K562 (cell line): ENCODE data around the gene DACT1. TPM values are rescaled to one million over a fixed set of nuclear protein-coding genes. Genes with fewer than 3 reads are reported as not detected.

Experiments used
- ATAC-seq: fragments of 200-7000 bp; cut with Tn5 transposase; 3 replicates; pipeline ENCODE4 v1.9.1; 2020; ENCODE audit warnings: moderate library complexity
- BruUV-seq: library from RNA; stranded (reverse); fragments of 400-500 nt; replicated peaks from 2 replicates; lab custom pipeline; 2021; lab: Mats Ljungman, UMichigan
- CTCF ChIA-PET: fragments of 300-600 bp; formaldehyde crosslinking; extraction: SDS; loops from one replicate; lab custom pipeline; 2021; ENCODE audit warnings: low intra/inter-chr PET ratio; lab: Yijun Ruan, JAX
- POLR2A ChIA-PET: fragments of 300-600, 350-650 bp; sonication (Branson Sonifier 250); formaldehyde crosslinking; extraction: SDS; loops from one replicate; lab custom pipeline; 2021; ENCODE audit warnings: antibody characterized with exemption, inconsistent platforms; lab: Yijun Ruan, JAX
- DNase-seq, 4 experiments: peaks; one replicate each; pipeline versions ENCODE4 v3.0.0 to v3.0.0-alpha.2; 2011 to 2018; ENCODE audit warnings: low spot score in 3 of 4, mixed read lengths in 3 of 4; ENCODE audit errors: extremely low read depth in 1 of 4
- FAIRE-seq: peaks from 2 replicates; lab custom pipeline; 2011; peaks lifted over from hg19 to GRCh38; lab: Jason Lieb, UNC
- H2AFZ ChIP-seq: 2 replicates; pipeline ENCODE4 v1.6.0; 2011; ENCODE audit warnings: low read depth, low read length, control low read depth, inconsistent platforms
- H3K27ac ChIP-seq: fragments of 200-600 bp; 3 replicates; pipeline ENCODE4 v1.8.0; 2011; ENCODE audit warnings: low read depth, mild to moderate bottlenecking, control low read depth, inconsistent platforms, low read length, moderate library complexity, mixed read lengths; ENCODE audit errors: extremely low read depth
- H3K27me3 ChIP-seq, 2 experiments: fragments of 300-600 bp in 1 of 2; 2 replicates in 1 of 2; 3 replicates in 1 of 2; pipeline versions ENCODE4 v1.6.0 to v1.8.0; 2011; ENCODE audit warnings: inconsistent platforms in 2 of 2, low read length in 2 of 2, mild to moderate bottlenecking in 1 of 2, mixed read lengths in 1 of 2, moderate library complexity in 1 of 2; ENCODE audit not compliant: control insufficient read depth in 2 of 2, insufficient read depth in 2 of 2
- H3K36me3 ChIP-seq: fragments of 300-600 bp; 3 replicates; pipeline ENCODE4 v1.8.0; 2011; ENCODE audit warnings: mild to moderate bottlenecking, low read length, inconsistent platforms; ENCODE audit not compliant: control insufficient read depth, insufficient read depth
- H3K4me1 ChIP-seq, 2 experiments: fragments of 200-600 bp in 1 of 2; replicated peaks in 1 of 2; 2 replicates in 1 of 2; 3 replicates in 1 of 2; pipeline versions ENCODE4 v1.5.1 to v1.8.0; 2011; ENCODE audit warnings: inconsistent platforms in 2 of 2, low read length in 2 of 2, mild to moderate bottlenecking in 1 of 2, mixed read lengths in 1 of 2, moderate library complexity in 1 of 2; ENCODE audit not compliant: control insufficient read depth in 2 of 2, insufficient read depth in 2 of 2
- H3K4me2 ChIP-seq: 2 replicates; pipeline ENCODE4 v1.6.1; 2011; ENCODE audit warnings: low read length, control low read depth, inconsistent platforms, mixed read lengths; ENCODE audit not compliant: insufficient read depth
- H3K4me3 ChIP-seq: fragments of 200-600 bp; sonication (generic), shearing (Covaris generic); 2 replicates; pipeline ENCODE4 v1.5.1; 2016; ENCODE audit warnings: control low read depth, inconsistent platforms
- H3K79me2 ChIP-seq: fragments of 200-600 bp; 3 replicates; pipeline ENCODE4 v1.8.0; 2011; ENCODE audit warnings: low read length, inconsistent platforms; ENCODE audit not compliant: control insufficient read depth, insufficient read depth
- H3K9ac ChIP-seq, 2 experiments: 2 replicates each; pipeline versions ENCODE4 v1.6.0 to v1.6.1; 2011; ENCODE audit warnings: low read depth in 2 of 2, low read length in 2 of 2, control low read depth in 1 of 2, inconsistent platforms in 1 of 2, mild to moderate bottlenecking in 1 of 2, mixed read lengths in 1 of 2; ENCODE audit not compliant: insufficient read depth in 1 of 2
- H3K9me1 ChIP-seq: one replicate; pipeline ENCODE4 v1.6.0; 2011; ENCODE audit warnings: inconsistent platforms, mild to moderate bottlenecking, low read length, moderate library complexity; ENCODE audit not compliant: control insufficient read depth, insufficient read depth
- H3K9me3 ChIP-seq: replicated peaks from 2 replicates; pipeline ENCODE4 v1.5.1; 2011; ENCODE audit warnings: low read depth, low read length, inconsistent platforms; ENCODE audit not compliant: control insufficient read depth, insufficient read depth
- H4K20me1 ChIP-seq: replicated peaks from 2 replicates; pipeline ENCODE4 v1.6.1; 2011; ENCODE audit warnings: low read length, inconsistent platforms, mixed read lengths; ENCODE audit not compliant: control insufficient read depth, insufficient read depth
- EGR1 ChIP-seq: fragments of 450-650 bp; conservative IDR thresholded peaks from 2 replicates; pipeline ENCODE4 v1.6.1; 2017; ENCODE audit warnings: mild to moderate bottlenecking
- EP300 ChIP-seq: IDR thresholded peaks from 2 replicates; pipeline ENCODE4 v1.6.1; 2012; ENCODE audit warnings: low read length, improper control_type of control experiment
- ETS2 ChIP-seq: IDR thresholded peaks from 2 replicates; pipeline ENCODE4 v1.6.1; 2016; ENCODE audit warnings: borderline replicate concordance, missing genetic modification characterization, mild to moderate bottlenecking, moderate library complexity, missing compliant biosample characterization; ENCODE audit not compliant: poor library complexity, severe bottlenecking
- YBX1 ChIP-seq: fragments of 450-650 bp; IDR thresholded peaks from 2 replicates; pipeline ENCODE4 v1.7.1; 2016; ENCODE audit warnings: mild to moderate bottlenecking
- ZNF347 ChIP-seq: fragments of 450-650 bp; formaldehyde crosslinking; IDR thresholded peaks from 2 replicates; pipeline ENCODE4 v1.4.0; 2020; ENCODE audit warnings: low read depth, mild to moderate bottlenecking, moderate library complexity
- WGBS: fragments of 100-300 bp; shearing (Covaris generic); methylation state at CpG from one replicate; pipeline ENCODE4 v1.1.6; 2016; ENCODE audit warnings: low coverage, mixed read lengths; ENCODE audit not compliant: insufficient coverage; ENCODE audit errors: missing lambda C conversion rate; 5-methylcytosine and 5-hydroxymethylcytosine counted together
- in situ Hi-C: fragments of 300-500 bp; cut with MboI; formaldehyde crosslinking; loops from 4 replicates; pipeline ENCODE4 v1.15.0; 2018; ENCODE audit warnings: inconsistent platforms, mixed read lengths
- intact Hi-C: fragments of 100-400 bp; cut with micrococcal nuclease; formaldehyde crosslinking; loops from 2 replicates; pipeline ENCODE4 v1.14.2; 2022
- polyA plus RNA-seq, 8 experiments: library from polyadenylated mRNA; depleted of rRNA in 4 of 8; stranded (reverse) in 5 of 8; unstranded in 3 of 8; fragments of >200 nt; fragmentation: Nextera tagmentation in 2 of 8; fragmentation: Illumina TruSeq in 1 of 8; extraction: Ambion mirVana in 2 of 8; extraction: Trizol in 1 of 8; gene quantifications; 2 replicates each; pipeline versions ENCODE4 v1.2.1 to v1.2.3, GENCODE V29; 2011 to 2014; ENCODE audit warnings: inconsistent platforms in 1 of 8, missing spikeins in 1 of 8
- total RNA-seq, 7 experiments: library from RNA; depleted of rRNA in 6 of 7; stranded (reverse); fragments of >200 nt in 6 of 7; fragmentation: Illumina TruSeq in 2 of 7; extraction: Trizol in 2 of 7; gene quantifications; 2 replicates each; pipeline versions ENCODE4 v1.2.1 to v1.2.3, GENCODE V29; 2011 to 2021; ENCODE audit warnings: low replicate concordance in 1 of 7

DACT1 gene
- total and polyA plus RNA-seq, 9 of the 15 experiments (the other 6 are each of a cell fraction or from before 2014, with no cell fraction given) = 0.07 to 0.30 (median 0.13) TPM

GRCh38 chr14:58638231-58639197, 752 bp downstream of the DACT1 start:
- ATAC-seq (no peak; the same call in 2 of the 3 replicates), FAIRE-seq (no peak)
- CTCF ChIA-PET = no interaction called here
- H3K4me1 ChIP-seq = peaks cover 0 to 15% of the 10 kb centered on the region in 2 experiments; a peak in 2 of 5 replicates
- H3K27ac ChIP-seq = no peak overlapping the region
- H3K36me3 ChIP-seq = no peaks in the 10 kb centered on the region
- peak overlapping the region in 1 of 2 experiments; percentile 45; a peak in 2 of 4 replicates for H3K9ac ChIP-seq
- no peaks in the 10 kb centered on the region for H3K9me1 ChIP-seq
- TF ChIP-seq EGR1 (peak; percentile 37), ZNF347 (no peak), YBX1 (no peak)
- TF ChIP-seq, all 486 proteins: peak for 1
- in situ Hi-C loops (no loop called here), intact Hi-C loops (loop anchor here (5.0 kb wide), 1 partner anchor 136 kb away; no protein-coding TSS in a partner anchor)
- peak overlapping the region; percentile 18; the same call in 1 of the 2 replicates for H3K4me3 ChIP-seq
- H3K9me3 ChIP-seq = no peaks in the 10 kb centered on the region
- H2AFZ ChIP-seq = no peak overlapping the region
- POLR2A ChIA-PET = interaction anchor here (0.6 kb wide), 1 partner anchor 475 kb away, joined by 3 read pairs; no protein-coding TSS in a partner anchor
- BruUV-seq = no TSS peak
- WGBS = 28% methylated on average over 14 of the region's 75 CpGs
- H3K79me2 ChIP-seq = no peaks in the 10 kb centered on the region
- peaks cover 14 to 19% of the 10 kb centered on the region in 2 experiments; a peak in 4 of 5 replicates for H3K27me3 ChIP-seq
- no peaks in the 10 kb centered on the region for H4K20me1 ChIP-seq
- H3K4me2 ChIP-seq = peak overlapping the region; percentile 18
- peak in 1 of 4 experiments; percentile 7 for DNase-seq

- ChIA-PET CTCF (no interaction called here), POLR2A (no interaction called here)
- BruUV-seq = no TSS peak
- intact Hi-C loops (loop anchor here (5.0 kb wide), 1 partner anchor 137 kb away; no protein-coding TSS in a partner anchor), in situ Hi-C loops (no loop called here)
- no peak overlapping the region for H3K4me3 ChIP-seq
- H3K27me3 ChIP-seq = peaks cover 14 to 19% of the 10 kb centered on the region in 2 experiments; a peak in 4 of 5 replicates
- WGBS = 7% methylated on average over 5 of the region's 5 CpGs
- H3K9me3 ChIP-seq = no peaks in the 10 kb centered on the region
- no peak overlapping the region for H3K4me2 ChIP-seq
- H2AFZ ChIP-seq = no peak overlapping the region
- H3K79me2 ChIP-seq = no peaks in the 10 kb centered on the region
- H4K20me1 ChIP-seq = no peaks in the 10 kb centered on the region
- FAIRE-seq (no peak), ATAC-seq (no peak), DNase-seq (no peak)
- peaks cover 0 to 15% of the 10 kb centered on the region in 2 experiments; a peak in 2 of 5 replicates for H3K4me1 ChIP-seq
- TF ChIP-seq EP300 (no peak), ETS2 (no peak)
- no peaks in the 10 kb centered on the region for H3K9me1 ChIP-seq
- H3K9ac ChIP-seq = no peak overlapping the region
- H3K36me3 ChIP-seq = no peaks in the 10 kb centered on the region
- no peak overlapping the region for H3K27ac ChIP-seq
Measured at GRCh38 chr14:58639198-58639565, 1.4 kb downstream of the DACT1 start.
